Measurements from ENCODE around the gene CHCT1. TPM values are rescaled to one million over a fixed set of nuclear protein-coding genes. Genes with fewer than 3 reads are reported as not detected.
"Not testable (repeated sequence)": the region's sequence is repeated elsewhere in the genome, so short reads cannot be mapped to it uniquely, and the experiment has no call there.

CHCT1 gene
- total RNA-seq, 1 donor = not detected

DNA sequence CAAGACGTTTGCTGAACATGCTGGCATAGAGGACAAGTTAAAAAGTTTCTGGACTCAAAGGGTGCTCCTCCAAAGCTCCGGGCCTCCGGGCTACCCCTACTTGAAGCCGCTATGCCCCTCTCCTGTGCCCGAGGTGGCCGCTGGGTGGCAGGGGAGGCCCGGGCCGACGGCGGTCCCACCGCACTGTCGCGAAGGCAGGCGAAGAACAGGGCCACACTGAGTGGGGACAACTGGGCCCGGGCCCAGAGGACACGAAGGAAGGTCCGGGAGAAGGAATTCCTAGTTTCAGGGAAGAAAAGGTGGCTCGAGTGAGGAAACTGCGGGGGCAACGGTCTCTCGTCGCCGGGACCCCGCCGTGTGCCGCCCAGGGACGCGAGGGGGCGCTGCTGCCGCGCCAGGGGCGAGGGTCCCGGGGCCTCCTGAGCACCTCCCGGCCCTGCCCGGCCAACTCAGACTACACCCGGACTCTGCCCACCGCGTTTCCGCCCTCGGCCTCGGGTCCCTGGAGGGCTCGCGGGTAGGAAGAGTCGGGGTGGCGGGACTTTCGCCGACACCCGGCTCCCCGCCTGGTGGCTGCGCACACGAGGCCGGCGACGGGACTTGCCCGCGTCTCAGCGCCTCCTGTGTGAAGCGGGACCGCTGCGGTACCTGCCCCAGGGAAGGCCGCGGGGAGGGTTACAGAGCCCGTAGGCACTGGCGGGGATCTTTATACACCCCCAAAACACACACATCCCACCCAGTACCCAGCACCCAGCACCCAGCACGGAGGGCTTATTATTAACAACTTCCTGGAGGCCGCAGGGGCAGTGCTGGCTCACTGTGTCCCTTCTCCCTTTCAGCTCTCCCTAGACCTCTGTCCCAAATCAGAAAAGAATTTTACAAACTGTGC, 772 bp upstream of the CHCT1 start:
- peak overlapping the region; percentile 58 for H3K4me3 ChIP-seq (ENCODE audit: low read depth, low read length)
- TF ChIP-seq, protein P1, sequence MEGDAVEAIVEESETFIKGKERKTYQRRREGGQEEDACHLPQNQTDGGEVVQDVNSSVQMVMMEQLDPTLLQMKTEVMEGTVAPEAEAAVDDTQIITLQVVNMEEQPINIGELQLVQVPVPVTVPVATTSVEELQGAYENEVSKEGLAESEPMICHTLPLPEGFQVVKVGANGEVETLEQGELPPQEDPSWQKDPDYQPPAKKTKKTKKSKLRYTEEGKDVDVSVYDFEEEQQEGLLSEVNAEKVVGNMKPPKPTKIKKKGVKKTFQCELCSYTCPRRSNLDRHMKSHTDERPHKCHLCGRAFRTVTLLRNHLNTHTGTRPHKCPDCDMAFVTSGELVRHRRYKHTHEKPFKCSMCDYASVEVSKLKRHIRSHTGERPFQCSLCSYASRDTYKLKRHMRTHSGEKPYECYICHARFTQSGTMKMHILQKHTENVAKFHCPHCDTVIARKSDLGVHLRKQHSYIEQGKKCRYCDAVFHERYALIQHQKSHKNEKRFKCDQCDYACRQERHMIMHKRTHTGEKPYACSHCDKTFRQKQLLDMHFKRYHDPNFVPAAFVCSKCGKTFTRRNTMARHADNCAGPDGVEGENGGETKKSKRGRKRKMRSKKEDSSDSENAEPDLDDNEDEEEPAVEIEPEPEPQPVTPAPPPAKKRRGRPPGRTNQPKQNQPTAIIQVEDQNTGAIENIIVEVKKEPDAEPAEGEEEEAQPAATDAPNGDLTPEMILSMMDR (IDR thresholded peaks at IDR 0.05; ENCODE audit: insufficient read depth, low read length) = peak; percentile 87
- peak; percentile 48 for DNase-seq (ENCODE audit: low read depth)

DNA sequence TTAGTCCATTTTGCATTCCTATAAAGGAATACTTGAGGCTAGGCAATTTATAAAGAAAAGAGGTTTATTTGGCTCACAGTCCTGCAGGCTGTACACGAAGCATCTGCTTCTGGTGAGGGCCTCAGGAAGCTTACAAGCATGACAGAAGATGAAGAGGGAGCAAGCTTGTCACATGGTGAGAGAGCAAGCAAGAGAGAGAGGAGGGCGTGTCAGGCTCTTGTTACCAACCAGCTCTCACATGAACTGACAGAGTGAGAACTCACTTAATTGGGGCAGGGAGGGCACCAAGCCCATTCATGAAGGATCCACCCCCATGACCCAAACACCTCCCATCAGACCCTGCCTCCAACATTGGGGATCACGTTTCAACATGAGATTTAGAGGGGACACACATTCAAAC, 1.6 kb downstream of the CHCT1 start:
- no peak for DNase-seq (ENCODE audit: low read depth)
- TF ChIP-seq, protein P1 (IDR thresholded peaks at IDR 0.05; ENCODE audit: insufficient read depth, low read length) = no peak
- no peak overlapping the region for H3K4me3 ChIP-seq (ENCODE audit: low read depth, low read length)

DNA sequence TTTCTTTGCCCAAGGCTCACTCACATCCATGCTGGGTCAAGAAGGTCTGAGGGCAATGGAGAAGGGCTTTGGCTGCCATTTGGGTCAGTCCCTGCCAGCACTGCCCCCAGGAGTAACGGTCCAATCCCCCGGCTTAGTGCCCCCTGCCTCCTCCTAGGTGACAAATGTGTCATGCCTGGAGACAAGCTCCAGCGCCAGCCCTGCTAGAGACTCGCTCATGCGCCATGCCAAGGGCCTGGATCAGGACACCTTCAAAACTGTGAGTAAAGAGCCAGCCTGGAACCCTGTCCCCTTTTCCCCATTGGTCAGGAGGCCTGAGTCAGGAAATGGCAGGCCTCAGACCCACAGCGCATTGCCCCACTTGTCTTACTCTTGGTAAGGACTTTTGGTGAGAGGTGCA, 3.3 kb downstream of the CHCT1 start:
- H3K4me3 ChIP-seq (ENCODE audit: low read depth, low read length) = no peak overlapping the region
- TF ChIP-seq, protein P1 (IDR thresholded peaks at IDR 0.05; ENCODE audit: insufficient read depth, low read length) = no peak
- no peak for DNase-seq (ENCODE audit: low read depth)

DNA sequence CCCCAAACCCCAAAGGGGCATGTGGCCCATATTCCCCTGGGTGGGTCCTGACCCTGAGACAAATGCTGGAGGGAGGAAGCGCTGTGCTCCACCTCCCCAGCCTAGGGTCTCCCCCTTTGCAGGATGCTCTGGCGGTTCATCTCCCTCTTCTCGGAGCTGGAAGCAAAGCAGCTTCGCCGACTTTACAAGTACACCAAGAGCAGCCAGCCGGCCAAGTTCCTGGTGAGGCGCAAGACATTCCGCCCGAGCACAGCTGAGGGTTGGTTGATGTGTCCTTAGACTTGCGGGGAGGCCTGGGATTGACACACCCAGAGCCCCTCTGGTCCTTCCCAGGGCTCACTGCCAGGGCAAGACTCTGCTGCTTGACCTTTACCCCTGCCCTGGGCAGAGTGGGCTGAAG, 4.3 kb downstream of the CHCT1 start:
- no peak overlapping the region for H3K4me3 ChIP-seq (ENCODE audit: low read depth, low read length)
- TF ChIP-seq, protein P1 (IDR thresholded peaks at IDR 0.05; ENCODE audit: insufficient read depth, low read length) = no peak
- DNase-seq (ENCODE audit: low read depth) = no peak

DNA sequence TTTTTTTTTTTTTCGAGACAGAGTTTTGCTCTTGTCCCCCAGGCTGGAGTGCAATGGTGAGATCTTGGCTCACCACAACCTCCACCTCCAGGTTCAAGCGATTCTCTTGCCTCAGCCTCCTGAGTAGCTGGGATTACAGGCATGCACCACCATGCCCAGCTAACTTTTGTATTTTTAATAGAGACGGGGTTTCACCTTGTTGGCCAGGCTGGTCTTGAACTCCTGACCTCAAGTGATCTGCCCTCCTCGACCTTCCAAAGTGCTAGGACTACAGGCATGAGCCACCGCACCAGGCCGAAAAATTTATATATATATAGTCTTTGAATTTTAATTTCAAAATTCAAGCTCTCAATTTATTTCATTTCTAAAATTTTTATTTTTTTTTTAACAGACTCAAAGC, 6.2 kb downstream of the CHCT1 start:
- not testable (repeated sequence) for DNase-seq (ENCODE audit: low read depth); H3K4me3 ChIP-seq (ENCODE audit: low read depth, low read length)

DNA sequence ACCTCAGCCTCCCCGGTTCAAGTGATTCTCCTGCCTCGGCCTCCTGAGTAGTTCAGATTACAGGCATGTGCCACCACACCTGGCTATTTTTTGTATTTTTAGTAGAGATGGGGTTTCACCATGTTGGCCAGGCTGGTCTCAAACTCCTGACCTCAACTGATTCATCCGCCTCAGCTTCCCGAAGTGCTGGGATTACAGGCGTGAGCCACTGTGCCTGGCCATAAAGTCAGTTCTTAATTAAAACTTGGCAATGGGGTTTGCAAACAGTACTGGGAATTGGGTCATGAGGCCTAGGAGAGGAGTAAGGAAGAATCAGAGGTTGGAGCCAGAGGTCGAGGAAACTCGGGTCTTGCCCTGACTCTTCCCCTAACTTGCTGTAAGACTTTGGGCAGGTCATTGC, 8.3 kb downstream of the CHCT1 start:
- H3K4me3 ChIP-seq (ENCODE audit: low read depth, low read length); DNase-seq (ENCODE audit: low read depth): not testable (repeated sequence)

DNA sequence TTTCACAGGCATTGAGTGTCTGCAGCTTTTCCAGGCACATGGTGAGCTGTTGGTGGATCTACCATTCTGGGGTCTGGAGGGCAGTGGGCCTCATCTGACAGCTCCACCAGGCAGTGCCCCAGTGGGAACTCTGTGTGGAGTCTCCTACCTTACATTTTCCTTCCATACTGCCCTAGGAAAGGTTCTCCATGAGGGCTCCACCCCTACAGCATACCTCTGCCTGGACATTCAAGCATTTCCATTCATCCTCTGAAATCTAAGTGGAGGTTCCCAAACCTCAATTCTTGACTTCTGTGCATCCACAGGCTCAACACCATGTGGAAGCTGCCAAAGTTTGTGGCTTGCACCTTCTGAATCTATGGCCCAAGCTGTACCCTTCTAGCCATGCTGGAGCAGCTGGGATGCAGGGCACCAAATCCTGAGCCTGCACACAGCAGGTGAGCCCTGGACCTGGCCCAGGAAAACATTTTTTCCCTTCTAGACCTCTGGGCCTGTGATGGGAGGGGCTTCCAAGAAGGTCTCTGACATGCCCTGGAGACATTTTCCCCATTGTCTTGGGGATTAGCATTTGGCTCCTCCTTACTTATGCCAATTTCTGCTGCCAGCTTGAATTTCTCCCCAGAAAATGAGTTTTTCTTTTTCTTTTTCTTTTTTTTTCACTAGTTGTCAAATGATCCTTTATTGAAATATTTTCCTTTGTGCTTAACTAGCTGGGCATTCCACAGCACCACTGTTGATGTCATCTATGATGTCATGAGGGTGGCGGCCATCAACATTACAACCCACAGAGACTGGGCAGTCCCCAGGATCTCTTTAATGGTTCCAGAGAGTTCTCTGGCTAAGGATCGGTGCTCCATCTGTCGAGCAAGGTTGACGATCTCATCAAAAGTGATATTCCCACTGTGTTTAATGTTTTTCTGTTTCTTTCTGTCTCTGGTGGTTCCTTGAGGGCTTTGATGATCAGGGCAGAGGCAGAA, 11.0 kb downstream of the CHCT1 start:
- not testable (repeated sequence) for H3K4me3 ChIP-seq (ENCODE audit: low read depth, low read length)
- DNase-seq (ENCODE audit: low read depth) = peak; percentile 30

Measured in fibroblast of the aortic adventitia (primary cell).